K562 (cell line): Measurements from ENCODE around the gene SPTAN1. TPM values are rescaled to one million over a fixed set of nuclear protein-coding genes. Genes with fewer than 3 reads are reported as not detected.

Source experiments
- NCOA2 ChIP-seq, 2 experiments: fragments of 450-650 bp; IDR thresholded peaks; 2 replicates each; pipeline ENCODE4 v1.6.1; 2018; ENCODE audit warnings: mild to moderate bottlenecking in 2 of 2, moderate library complexity in 1 of 2; ENCODE audit not compliant: partially characterized antibody in 2 of 2
- ZNF707 ChIP-seq: fragments of 250-450 bp; sonication (Bioruptor Pico); conservative IDR thresholded peaks from 2 replicates; pipeline ENCODE4 v1.8.0; 2022; ENCODE audit warnings: inconsistent platforms, mild to moderate bottlenecking, moderate library complexity
- polyA plus RNA-seq, 8 experiments: library from polyadenylated mRNA; depleted of rRNA in 4 of 8; stranded (reverse) in 5 of 8; unstranded in 3 of 8; fragments of >200 nt; fragmentation: Nextera tagmentation in 2 of 8; fragmentation: Illumina TruSeq in 1 of 8; extraction: Ambion mirVana in 2 of 8; extraction: Trizol in 1 of 8; gene quantifications; 2 replicates each; pipeline versions ENCODE4 v1.2.1 to v1.2.3, GENCODE V29; 2011 to 2014; ENCODE audit warnings: inconsistent platforms in 1 of 8, missing spikeins in 1 of 8
- total RNA-seq, 7 experiments: library from RNA; depleted of rRNA in 6 of 7; stranded (reverse); fragments of >200 nt in 6 of 7; fragmentation: Illumina TruSeq in 2 of 7; extraction: Trizol in 2 of 7; gene quantifications; 2 replicates each; pipeline versions ENCODE4 v1.2.1 to v1.2.3, GENCODE V29; 2011 to 2021; ENCODE audit warnings: low replicate concordance in 1 of 7
- TF ChIP-seq, protein P1 (sequence below): fragments of 200-600 bp; sonication (generic); IDR thresholded peaks from one replicate; pipeline ENCODE4 v1.6.1; 2012; ENCODE audit warnings: mild to moderate bottlenecking, low read depth, low read length, inconsistent platforms
- TF ChIP-seq, protein P2 (sequence below): fragments of 450-650 bp; formaldehyde crosslinking; IDR thresholded peaks from 2 replicates; pipeline ENCODE4 v1.4.0; 2022; ENCODE audit warnings: mild to moderate bottlenecking, moderate library complexity

The SPTAN1 gene
- total and polyA plus RNA-seq, 9 of the 15 experiments (the other 6 are each of a cell fraction or from before 2014, with no cell fraction given), result 1.5 to 13.5 (median 6.8) TPM

DNA sequence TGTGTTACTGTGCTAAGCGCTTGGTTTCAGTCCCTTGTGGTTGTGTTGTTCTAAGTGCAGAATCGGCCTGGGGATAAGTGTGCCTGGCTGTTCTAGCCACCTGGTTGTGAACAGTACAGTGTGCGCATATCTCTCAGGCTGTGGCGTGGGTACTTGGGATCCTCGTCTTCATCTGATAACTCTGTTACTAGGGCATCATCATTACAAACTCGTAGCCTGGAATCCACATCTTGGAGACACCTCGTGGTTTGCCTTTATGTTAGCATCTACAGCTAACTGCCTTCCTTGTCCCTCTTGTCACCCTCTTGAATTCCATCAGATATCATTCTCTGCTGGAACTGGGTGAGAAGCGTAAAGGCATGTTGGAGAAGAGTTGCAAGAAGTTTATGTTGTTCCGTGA is 41.5 kb downstream of the SPTAN1 start (continued):
- TF ChIP-seq, protein P1, sequence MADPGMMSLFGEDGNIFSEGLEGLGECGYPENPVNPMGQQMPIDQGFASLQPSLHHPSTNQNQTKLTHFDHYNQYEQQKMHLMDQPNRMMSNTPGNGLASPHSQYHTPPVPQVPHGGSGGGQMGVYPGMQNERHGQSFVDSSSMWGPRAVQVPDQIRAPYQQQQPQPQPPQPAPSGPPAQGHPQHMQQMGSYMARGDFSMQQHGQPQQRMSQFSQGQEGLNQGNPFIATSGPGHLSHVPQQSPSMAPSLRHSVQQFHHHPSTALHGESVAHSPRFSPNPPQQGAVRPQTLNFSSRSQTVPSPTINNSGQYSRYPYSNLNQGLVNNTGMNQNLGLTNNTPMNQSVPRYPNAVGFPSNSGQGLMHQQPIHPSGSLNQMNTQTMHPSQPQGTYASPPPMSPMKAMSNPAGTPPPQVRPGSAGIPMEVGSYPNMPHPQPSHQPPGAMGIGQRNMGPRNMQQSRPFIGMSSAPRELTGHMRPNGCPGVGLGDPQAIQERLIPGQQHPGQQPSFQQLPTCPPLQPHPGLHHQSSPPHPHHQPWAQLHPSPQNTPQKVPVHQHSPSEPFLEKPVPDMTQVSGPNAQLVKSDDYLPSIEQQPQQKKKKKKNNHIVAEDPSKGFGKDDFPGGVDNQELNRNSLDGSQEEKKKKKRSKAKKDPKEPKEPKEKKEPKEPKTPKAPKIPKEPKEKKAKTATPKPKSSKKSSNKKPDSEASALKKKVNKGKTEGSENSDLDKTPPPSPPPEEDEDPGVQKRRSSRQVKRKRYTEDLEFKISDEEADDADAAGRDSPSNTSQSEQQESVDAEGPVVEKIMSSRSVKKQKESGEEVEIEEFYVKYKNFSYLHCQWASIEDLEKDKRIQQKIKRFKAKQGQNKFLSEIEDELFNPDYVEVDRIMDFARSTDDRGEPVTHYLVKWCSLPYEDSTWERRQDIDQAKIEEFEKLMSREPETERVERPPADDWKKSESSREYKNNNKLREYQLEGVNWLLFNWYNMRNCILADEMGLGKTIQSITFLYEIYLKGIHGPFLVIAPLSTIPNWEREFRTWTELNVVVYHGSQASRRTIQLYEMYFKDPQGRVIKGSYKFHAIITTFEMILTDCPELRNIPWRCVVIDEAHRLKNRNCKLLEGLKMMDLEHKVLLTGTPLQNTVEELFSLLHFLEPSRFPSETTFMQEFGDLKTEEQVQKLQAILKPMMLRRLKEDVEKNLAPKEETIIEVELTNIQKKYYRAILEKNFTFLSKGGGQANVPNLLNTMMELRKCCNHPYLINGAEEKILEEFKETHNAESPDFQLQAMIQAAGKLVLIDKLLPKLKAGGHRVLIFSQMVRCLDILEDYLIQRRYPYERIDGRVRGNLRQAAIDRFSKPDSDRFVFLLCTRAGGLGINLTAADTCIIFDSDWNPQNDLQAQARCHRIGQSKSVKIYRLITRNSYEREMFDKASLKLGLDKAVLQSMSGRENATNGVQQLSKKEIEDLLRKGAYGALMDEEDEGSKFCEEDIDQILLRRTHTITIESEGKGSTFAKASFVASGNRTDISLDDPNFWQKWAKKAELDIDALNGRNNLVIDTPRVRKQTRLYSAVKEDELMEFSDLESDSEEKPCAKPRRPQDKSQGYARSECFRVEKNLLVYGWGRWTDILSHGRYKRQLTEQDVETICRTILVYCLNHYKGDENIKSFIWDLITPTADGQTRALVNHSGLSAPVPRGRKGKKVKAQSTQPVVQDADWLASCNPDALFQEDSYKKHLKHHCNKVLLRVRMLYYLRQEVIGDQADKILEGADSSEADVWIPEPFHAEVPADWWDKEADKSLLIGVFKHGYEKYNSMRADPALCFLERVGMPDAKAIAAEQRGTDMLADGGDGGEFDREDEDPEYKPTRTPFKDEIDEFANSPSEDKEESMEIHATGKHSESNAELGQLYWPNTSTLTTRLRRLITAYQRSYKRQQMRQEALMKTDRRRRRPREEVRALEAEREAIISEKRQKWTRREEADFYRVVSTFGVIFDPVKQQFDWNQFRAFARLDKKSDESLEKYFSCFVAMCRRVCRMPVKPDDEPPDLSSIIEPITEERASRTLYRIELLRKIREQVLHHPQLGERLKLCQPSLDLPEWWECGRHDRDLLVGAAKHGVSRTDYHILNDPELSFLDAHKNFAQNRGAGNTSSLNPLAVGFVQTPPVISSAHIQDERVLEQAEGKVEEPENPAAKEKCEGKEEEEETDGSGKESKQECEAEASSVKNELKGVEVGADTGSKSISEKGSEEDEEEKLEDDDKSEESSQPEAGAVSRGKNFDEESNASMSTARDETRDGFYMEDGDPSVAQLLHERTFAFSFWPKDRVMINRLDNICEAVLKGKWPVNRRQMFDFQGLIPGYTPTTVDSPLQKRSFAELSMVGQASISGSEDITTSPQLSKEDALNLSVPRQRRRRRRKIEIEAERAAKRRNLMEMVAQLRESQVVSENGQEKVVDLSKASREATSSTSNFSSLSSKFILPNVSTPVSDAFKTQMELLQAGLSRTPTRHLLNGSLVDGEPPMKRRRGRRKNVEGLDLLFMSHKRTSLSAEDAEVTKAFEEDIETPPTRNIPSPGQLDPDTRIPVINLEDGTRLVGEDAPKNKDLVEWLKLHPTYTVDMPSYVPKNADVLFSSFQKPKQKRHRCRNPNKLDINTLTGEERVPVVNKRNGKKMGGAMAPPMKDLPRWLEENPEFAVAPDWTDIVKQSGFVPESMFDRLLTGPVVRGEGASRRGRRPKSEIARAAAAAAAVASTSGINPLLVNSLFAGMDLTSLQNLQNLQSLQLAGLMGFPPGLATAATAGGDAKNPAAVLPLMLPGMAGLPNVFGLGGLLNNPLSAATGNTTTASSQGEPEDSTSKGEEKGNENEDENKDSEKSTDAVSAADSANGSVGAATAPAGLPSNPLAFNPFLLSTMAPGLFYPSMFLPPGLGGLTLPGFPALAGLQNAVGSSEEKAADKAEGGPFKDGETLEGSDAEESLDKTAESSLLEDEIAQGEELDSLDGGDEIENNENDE, result no peak
- TF ChIP-seq, protein P2, sequence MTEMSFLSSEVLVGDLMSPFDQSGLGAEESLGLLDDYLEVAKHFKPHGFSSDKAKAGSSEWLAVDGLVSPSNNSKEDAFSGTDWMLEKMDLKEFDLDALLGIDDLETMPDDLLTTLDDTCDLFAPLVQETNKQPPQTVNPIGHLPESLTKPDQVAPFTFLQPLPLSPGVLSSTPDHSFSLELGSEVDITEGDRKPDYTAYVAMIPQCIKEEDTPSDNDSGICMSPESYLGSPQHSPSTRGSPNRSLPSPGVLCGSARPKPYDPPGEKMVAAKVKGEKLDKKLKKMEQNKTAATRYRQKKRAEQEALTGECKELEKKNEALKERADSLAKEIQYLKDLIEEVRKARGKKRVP (CRISPR knock-in tag), result no peak
- TF ChIP-seq NCOA2 (IDR thresholded peaks at IDR 0.05; ENCODE audit: partially characterized antibody in 2 of 2) (no peak), ZNF707 (no peak)
